Neuronal stem cell (in vitro differentiated cells): ENCODE measurements around the gene GPR32.

ENCODE experiments used
- DNase-seq: peaks from one replicate; pipeline ENCODE4 v3.0.0-alpha.2; 2013; ENCODE audit warnings: low spot score
- H2AFZ ChIP-seq: one replicate; pipeline ENCODE4 v1.6.1; 2013; ENCODE audit warnings: mild to moderate bottlenecking, low read length, inconsistent platforms
- H2AK5ac ChIP-seq: 2 replicates; pipeline ENCODE4 v1.6.1; 2013; ENCODE audit warnings: low read depth, mild to moderate bottlenecking, inconsistent platforms, low read length, moderate library complexity, mixed read lengths
- H2BK120ac ChIP-seq: 2 replicates; pipeline ENCODE4 v1.6.1; 2013; ENCODE audit warnings: low read depth, mild to moderate bottlenecking, inconsistent platforms, low read length, moderate library complexity, mixed read lengths
- H2BK12ac ChIP-seq: one replicate; pipeline ENCODE4 v1.6.1; 2013; ENCODE audit warnings: low read length, inconsistent platforms
- H2BK15ac ChIP-seq: 2 replicates; pipeline ENCODE4 v1.6.1; 2013; ENCODE audit warnings: mild to moderate bottlenecking, low read length, inconsistent platforms, mixed read lengths
- H2BK5ac ChIP-seq: one replicate; pipeline ENCODE4 v1.6.1; 2013; ENCODE audit warnings: inconsistent platforms, mild to moderate bottlenecking, low read length, moderate library complexity
- H3K14ac ChIP-seq: one replicate; pipeline ENCODE4 v1.6.1; 2013; ENCODE audit warnings: low read length, inconsistent platforms
- H3K18ac ChIP-seq: 2 replicates; pipeline ENCODE4 v1.6.1; 2013; ENCODE audit warnings: low read length, inconsistent platforms
- H3K23ac ChIP-seq: 2 replicates; pipeline ENCODE4 v1.6.1; 2013; ENCODE audit warnings: low read depth, mild to moderate bottlenecking, mixed read lengths, low read length, inconsistent platforms; ENCODE audit not compliant: poor library complexity
- H3K27ac ChIP-seq: replicated peaks from 3 replicates; pipeline ENCODE4 v1.5.1; 2013; ENCODE audit warnings: low read length, inconsistent platforms
- H3K27me3 ChIP-seq, 3 experiments: 2 replicates each; pipeline ENCODE4 v1.6.1; 2013; ENCODE audit warnings: low read length in 3 of 3, mild to moderate bottlenecking in 2 of 3, inconsistent platforms in 1 of 3, low read depth in 1 of 3, mixed read lengths in 1 of 3, moderate library complexity in 1 of 3; ENCODE audit not compliant: control insufficient read depth in 3 of 3, insufficient read depth in 3 of 3
- H3K36me3 ChIP-seq, 2 donors: replicated peaks in 1 of 2; 2 replicates each; pipeline ENCODE4 v1.6.1; 2013; ENCODE audit warnings: low read length in 2 of 2; ENCODE audit not compliant: control insufficient read depth in 2 of 2, insufficient read depth in 2 of 2
- H3K4ac ChIP-seq: 2 replicates; pipeline ENCODE4 v1.6.1; 2013; ENCODE audit warnings: inconsistent platforms, mild to moderate bottlenecking, low read length, moderate library complexity
- H3K4me1 ChIP-seq, 2 donors: 1 replicate in 1 of 2; 2 replicates in 1 of 2; pipeline ENCODE4 v1.6.1; 2013; ENCODE audit warnings: low read length in 2 of 2, low read depth in 1 of 2; ENCODE audit not compliant: control insufficient read depth in 2 of 2, insufficient read depth in 1 of 2
- H3K4me2 ChIP-seq: one replicate; pipeline ENCODE4 v1.6.1; 2013; ENCODE audit warnings: mild to moderate bottlenecking, low read length, inconsistent platforms; ENCODE audit not compliant: insufficient read depth, poor library complexity, severe bottlenecking
- H3K4me3 ChIP-seq, 2 donors: 2 replicates each; pipeline ENCODE4 v1.5.1; 2013; ENCODE audit warnings: low read length in 2 of 2, mild to moderate bottlenecking in 2 of 2, inconsistent platforms in 1 of 2, moderate library complexity in 1 of 2
- H3K79me1 ChIP-seq: one replicate; pipeline ENCODE4 v1.6.1; 2013; ENCODE audit warnings: low read depth, mild to moderate bottlenecking, inconsistent platforms, low read length, moderate library complexity
- H3K9ac ChIP-seq: one replicate; pipeline ENCODE4 v1.6.1; 2013; ENCODE audit warnings: mild to moderate bottlenecking, low read depth, low read length, inconsistent platforms; ENCODE audit not compliant: poor library complexity
- H3K9me3 ChIP-seq, 2 donors: replicated peaks in 1 of 2; 2 replicates each; pipeline versions ENCODE3 to v1.6.1; 2013; ENCODE audit warnings: low read length in 2 of 2, mild to moderate bottlenecking in 2 of 2, inconsistent platforms in 1 of 2, low read depth in 1 of 2, mixed read lengths in 1 of 2, moderate library complexity in 1 of 2; ENCODE audit not compliant: control insufficient read depth in 2 of 2, insufficient read depth in 1 of 2
- H4K8ac ChIP-seq: one replicate; pipeline ENCODE4 v1.6.1; 2013; ENCODE audit warnings: low read depth, mild to moderate bottlenecking, inconsistent platforms, low read length, moderate library complexity
- H4K91ac ChIP-seq: one replicate; pipeline ENCODE4 v1.6.1; 2013; ENCODE audit warnings: low read length, low read depth, mild to moderate bottlenecking, inconsistent platforms; ENCODE audit not compliant: poor library complexity
- WGBS, 2 donors: extraction: QIAGEN DNeasy Blood & Tissue Kit; methylation state at CpG; one replicate each; pipeline ENCODE4 v1.1.7; 2013; ENCODE audit warnings: missing lambda C conversion rate in 2 of 2, mixed read lengths in 1 of 2; ENCODE audit not compliant: insufficient read length in 2 of 2, insufficient replicate concordance in 1 of 2; ENCODE audit errors: extremely low coverage in 2 of 2; 5-methylcytosine and 5-hydroxymethylcytosine counted together

Gene GPR32

GRCh38 chr19:50722201-50723013 is 47.9 kb upstream of the GPR32 start:
- no peaks in the 10 kb centered on the region for H3K9me3 ChIP-seq
- peaks cover 0 to 26% (median 25%) of the 10 kb centered on the region in 3 experiments for H3K27me3 ChIP-seq
- H3K4me2 ChIP-seq: no peak overlapping the region
- no peak overlapping the region for H2BK12ac ChIP-seq
- H2BK120ac ChIP-seq: no peak overlapping the region
- no peaks in the 10 kb centered on the region for H3K36me3 ChIP-seq
- DNase-seq: no peak
- H3K9ac ChIP-seq: peak overlapping the region; percentile 45
- H2BK5ac ChIP-seq: no peak overlapping the region
- peaks cover 9 to 29% of the 10 kb centered on the region in 2 donors for H3K4me1 ChIP-seq
- H3K18ac ChIP-seq: peak overlapping the region; percentile 57
- no peak overlapping the region for H4K91ac ChIP-seq
- no CpG with 5 or more reads among the region's 15 CpGs for WGBS, 2 donors
- no peak overlapping the region for H4K8ac ChIP-seq
- H3K79me1 ChIP-seq: peaks cover 7% of the 10 kb centered on the region
- no peak overlapping the region for H2AK5ac ChIP-seq
- H3K14ac ChIP-seq: no peak overlapping the region
- peak overlapping the region; percentile 78 for H2BK15ac ChIP-seq
- no peak overlapping the region for H3K27ac ChIP-seq
- H2AFZ ChIP-seq: peak overlapping the region; percentile 69
- H3K4ac ChIP-seq: no peak overlapping the region
- H3K4me3 ChIP-seq: peak overlapping the region in 1 of 2 donors; percentile 18
- H3K23ac ChIP-seq: no peak overlapping the region

DNA sequence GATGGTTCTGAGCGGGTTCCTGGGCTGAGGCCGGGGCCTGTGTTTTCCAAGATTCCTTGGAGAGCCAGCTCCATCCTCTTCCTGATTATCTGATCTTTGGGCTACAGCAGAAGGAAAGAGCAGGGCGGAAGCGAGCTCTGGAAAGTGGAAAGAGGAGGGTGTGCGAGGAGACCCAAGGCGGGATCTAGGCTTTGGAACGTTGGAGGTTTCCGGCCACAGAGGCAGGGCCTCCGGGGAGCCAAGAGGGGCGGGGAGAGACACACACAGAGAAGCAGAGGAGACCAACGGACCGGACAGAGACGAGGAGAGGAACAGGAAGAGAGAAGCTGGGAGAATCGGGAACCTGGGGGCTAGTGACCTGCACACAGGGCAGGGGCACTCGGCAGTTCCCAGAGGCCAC is 47.2 kb upstream of the GPR32 start, which contains the start of gene CLEC11A:
Gene CLEC11A (plus strand): TSS at position 296 of the 400 bp plus-strand sequence. CDS start 162 bp downstream, outside the sequence.
- Histone ChIP-seq H3K4me2 (peak within 1 kb of the TSS; percentile 77), H3K4ac (no peak within 1 kb of the TSS), H3K18ac (peak within 1 kb of the TSS; percentile 99), H3K9me3 (no peaks in the 10 kb centered on the region), H2BK15ac (peak within 1 kb of the TSS; percentile 78), H3K79me1 (peaks cover 7% of the 10 kb centered on the region), H2BK120ac (peak within 1 kb of the TSS; percentile 43), H3K4me1 (peaks cover 5 to 29% of the 10 kb centered on the region in 2 donors), H3K27me3 (peaks cover 0 to 26% (median 25%) of the 10 kb centered on the region in 3 experiments), H3K4me3 (peak within 1 kb of the TSS; percentile 74 to 88), H4K8ac (no peak within 1 kb of the TSS), H3K36me3 (no peaks in the 10 kb centered on the region), H2AFZ (peak within 1 kb of the TSS; percentile 100), H3K14ac (peak within 1 kb of the TSS; percentile 64), H4K91ac (no peak within 1 kb of the TSS), H3K9ac (peak within 1 kb of the TSS; percentile 92), H2BK12ac (peak within 1 kb of the TSS; percentile 17), H2AK5ac (peak within 1 kb of the TSS; percentile 8), H2BK5ac (peak within 1 kb of the TSS; percentile 84), H3K23ac (peak within 1 kb of the TSS; percentile 99), H3K27ac (no peak within 1 kb of the TSS)
- no CpG with 5 or more reads among the region's 15 CpGs for WGBS, 2 donors
- DNase-seq: no peak

GRCh38 chr19:50723735-50724521 is 46.3 kb upstream of the GPR32 start:
- Histone ChIP-seq H3K14ac (peak overlapping the region; percentile 64), H3K9me3 (no peaks in the 10 kb centered on the region), H4K8ac (no peak overlapping the region)

More at GRCh38 chr19:50723735-50724521, 46.3 kb upstream of the GPR32 start:
- Histone ChIP-seq H3K23ac (peak overlapping the region; percentile 99), H3K18ac (peak overlapping the region; percentile 99), H4K91ac (no peak overlapping the region), H3K4me1 (peaks cover 7 to 30% of the 10 kb centered on the region in 2 donors), H2BK120ac (peak overlapping the region; percentile 43), H3K4ac (no peak overlapping the region), H2AK5ac (peak overlapping the region; percentile 8), H3K79me1 (peaks cover 7% of the 10 kb centered on the region), H2BK15ac (peak overlapping the region; percentile 76), H2BK12ac (no peak overlapping the region), H3K9ac (peak overlapping the region; percentile 92), H2AFZ (peak overlapping the region; percentile 100), H3K27me3 (peaks cover 0 to 26% (median 25%) of the 10 kb centered on the region in 3 experiments), H3K4me2 (peak overlapping the region; percentile 77), H3K4me3 (peak overlapping the region; percentile 74 to 88), H3K36me3 (no peaks in the 10 kb centered on the region), H3K27ac (no peak overlapping the region), H2BK5ac (peak overlapping the region; percentile 84)
- no peak for DNase-seq
- WGBS, 2 donors: no CpG with 5 or more reads among the region's 31 CpGs
